ENCODE data around the gene TNFAIP2.

DNA sequence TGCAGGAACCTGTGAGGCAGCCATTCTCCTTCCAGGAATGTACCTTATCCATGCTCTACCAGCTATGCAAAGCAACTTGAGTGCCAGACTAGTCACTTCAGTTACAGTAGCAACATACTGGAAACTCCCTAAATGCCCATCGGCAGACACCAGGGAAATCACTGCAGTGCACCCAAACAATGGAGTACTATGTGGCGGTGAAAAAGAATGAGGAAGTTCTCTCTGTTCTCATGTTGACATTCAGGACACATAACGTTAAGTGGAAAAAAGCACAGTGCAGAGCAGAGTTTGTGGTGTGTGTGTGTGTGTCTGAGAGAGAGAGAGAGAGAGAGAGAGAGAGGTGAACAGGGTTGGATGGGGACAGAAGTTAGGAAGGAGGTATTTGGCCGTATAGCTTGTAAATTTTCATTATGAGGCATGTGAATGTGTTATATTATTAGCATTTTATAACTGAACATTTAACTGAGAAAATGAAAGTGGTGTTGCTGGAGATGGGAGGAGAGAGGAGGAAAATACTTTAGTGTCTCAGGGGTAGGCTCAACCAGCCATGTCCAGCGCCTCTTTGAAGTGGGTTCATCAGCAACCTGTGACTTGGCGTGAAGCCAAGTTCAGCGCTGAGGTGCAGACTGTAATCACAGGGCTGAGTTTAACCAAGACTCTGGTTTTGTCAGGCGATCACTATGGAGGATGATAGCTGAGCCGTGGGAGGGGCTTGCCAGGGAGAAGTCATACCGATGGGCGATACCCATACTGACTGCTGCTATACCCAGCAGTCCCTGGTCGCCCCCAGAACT, 17.3 kb downstream of the TNFAIP2 start:
- TF ChIP-seq, protein P1, sequence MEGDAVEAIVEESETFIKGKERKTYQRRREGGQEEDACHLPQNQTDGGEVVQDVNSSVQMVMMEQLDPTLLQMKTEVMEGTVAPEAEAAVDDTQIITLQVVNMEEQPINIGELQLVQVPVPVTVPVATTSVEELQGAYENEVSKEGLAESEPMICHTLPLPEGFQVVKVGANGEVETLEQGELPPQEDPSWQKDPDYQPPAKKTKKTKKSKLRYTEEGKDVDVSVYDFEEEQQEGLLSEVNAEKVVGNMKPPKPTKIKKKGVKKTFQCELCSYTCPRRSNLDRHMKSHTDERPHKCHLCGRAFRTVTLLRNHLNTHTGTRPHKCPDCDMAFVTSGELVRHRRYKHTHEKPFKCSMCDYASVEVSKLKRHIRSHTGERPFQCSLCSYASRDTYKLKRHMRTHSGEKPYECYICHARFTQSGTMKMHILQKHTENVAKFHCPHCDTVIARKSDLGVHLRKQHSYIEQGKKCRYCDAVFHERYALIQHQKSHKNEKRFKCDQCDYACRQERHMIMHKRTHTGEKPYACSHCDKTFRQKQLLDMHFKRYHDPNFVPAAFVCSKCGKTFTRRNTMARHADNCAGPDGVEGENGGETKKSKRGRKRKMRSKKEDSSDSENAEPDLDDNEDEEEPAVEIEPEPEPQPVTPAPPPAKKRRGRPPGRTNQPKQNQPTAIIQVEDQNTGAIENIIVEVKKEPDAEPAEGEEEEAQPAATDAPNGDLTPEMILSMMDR (IDR thresholded peaks at IDR 0.05): no peak
- TF ChIP-seq POLR2A (IDR thresholded peaks at IDR 0.05): no peak
